Cardiac muscle cell (in vitro differentiated cells and primary cell): ENCODE measurements around the gene RPP14. TPM values are rescaled to one million over a fixed set of nuclear protein-coding genes. Genes with fewer than 3 reads are reported as not detected.

Experiments
- DNase-seq, 2 donors: peaks; one replicate each; pipeline versions ENCODE4 v3.0.0 to v3.0.0-alpha.2; 2010 to 2017; ENCODE audit warnings: low read depth in 1 of 2, low spot score in 1 of 2
- H3K27ac ChIP-seq: fragments of 200-600 bp; sonication (generic); 2 replicates; pipeline ENCODE4 v1.5.1; 2016
- H3K27me3 ChIP-seq: fragments of 200-600 bp; sonication (generic); 2 replicates; pipeline ENCODE4 v1.6.0; 2016; ENCODE audit warnings: control low read depth
- H3K36me3 ChIP-seq: fragments of 200-600 bp; sonication (generic); 2 replicates; pipeline ENCODE4 v1.5.1; 2016; ENCODE audit warnings: control low read depth
- H3K4me1 ChIP-seq: fragments of 200-600 bp; sonication (generic); 2 replicates; pipeline ENCODE4 v1.8.1; 2017; ENCODE audit warnings: low read depth, mild to moderate bottlenecking, mixed run types
- H3K4me3 ChIP-seq: fragments of 200-600 bp; sonication (generic); 2 replicates; pipeline ENCODE4 v1.5.1; 2016; ENCODE audit warnings: mild to moderate bottlenecking
- H3K9me3 ChIP-seq: fragments of 200-600 bp; sonication (generic); 2 replicates; pipeline ENCODE4 v1.5.1; 2017; ENCODE audit warnings: low read depth, mild to moderate bottlenecking, control low read depth
- CTCF ChIP-seq: IDR thresholded peaks from 2 replicates; pipeline ENCODE4 v1.5.1; 2012; ENCODE audit warnings: low read depth, mild to moderate bottlenecking, low read length
- polyA plus RNA-seq: library from polyadenylated mRNA; unstranded; fragments of >200 nt; fragmentation: Nextera tagmentation; extraction: Ambion mirVana; gene quantifications from 2 replicates; pipeline ENCODE4 v1.2.1, GENCODE V29; 2016
- total RNA-seq: library from RNA; depleted of rRNA; stranded (reverse); fragments of >200 nt; gene quantifications from 2 replicates; pipeline ENCODE4 v1.2.3, GENCODE V29; 2016

RPP14 gene
- total and polyA plus RNA-seq, 2 experiments from 2014 or later = 11.1 to 14.2 TPM

- peak; percentile 31 for TF ChIP-seq CTCF
- Histone ChIP-seq H3K27me3 (no peaks in the 10 kb centered on the region), H3K36me3 (no peaks in the 10 kb centered on the region), H3K4me1 (peaks cover 10% of the 10 kb centered on the region), H3K4me3 (no peak overlapping the region), H3K27ac (no peak overlapping the region), H3K9me3 (no peaks in the 10 kb centered on the region)
- DNase-seq = peak in 1 of 2 donors; percentile 68
Observed at GRCh38 chr3:58353722-58354553, 47.9 kb downstream of the RPP14 start.

- Histone ChIP-seq H3K4me3 (no peak overlapping the region), H3K4me1 (peaks cover 8% of the 10 kb centered on the region), H3K27me3 (no peaks in the 10 kb centered on the region), H3K9me3 (no peaks in the 10 kb centered on the region), H3K36me3 (no peaks in the 10 kb centered on the region), H3K27ac (no peak overlapping the region)
- TF ChIP-seq CTCF = no peak
- no peak for DNase-seq
Observed at GRCh38 chr3:58355179-58355578, 49.1 kb downstream of the RPP14 start.

GRCh38 chr3:58356054-58356453, 50.0 kb downstream of the RPP14 start:
- no peak for DNase-seq
- Histone ChIP-seq H3K36me3 (no peaks in the 10 kb centered on the region), H3K4me3 (no peak overlapping the region), H3K9me3 (no peaks in the 10 kb centered on the region), H3K27ac (no peak overlapping the region), H3K27me3 (no peaks in the 10 kb centered on the region), H3K4me1 (peaks cover 3% of the 10 kb centered on the region)
- no peak for TF ChIP-seq CTCF

GRCh38 chr3:58357402-58357801, 51.4 kb downstream of the RPP14 start:
- H3K4me3 ChIP-seq = no peak overlapping the region
- no peak for DNase-seq
- H3K27me3 ChIP-seq = no peaks in the 10 kb centered on the region
- H3K9me3 ChIP-seq = no peaks in the 10 kb centered on the region
- TF ChIP-seq CTCF = no peak
- H3K27ac ChIP-seq = no peak overlapping the region
- H3K36me3 ChIP-seq = no peaks in the 10 kb centered on the region
- peaks cover 3% of the 10 kb centered on the region for H3K4me1 ChIP-seq

- Histone ChIP-seq H3K9me3 (no peaks in the 10 kb centered on the region), H3K36me3 (no peaks in the 10 kb centered on the region), H3K4me3 (no peak overlapping the region), H3K4me1 (peaks cover 3% of the 10 kb centered on the region), H3K27me3 (no peaks in the 10 kb centered on the region), H3K27ac (no peak overlapping the region)
- no peak for DNase-seq
- no peak for TF ChIP-seq CTCF
Observed at GRCh38 chr3:58358092-58358491, 52.0 kb downstream of the RPP14 start.
